Measurements from ENCODE around the gene PCDHA11.

Gene PCDHA11

DNA sequence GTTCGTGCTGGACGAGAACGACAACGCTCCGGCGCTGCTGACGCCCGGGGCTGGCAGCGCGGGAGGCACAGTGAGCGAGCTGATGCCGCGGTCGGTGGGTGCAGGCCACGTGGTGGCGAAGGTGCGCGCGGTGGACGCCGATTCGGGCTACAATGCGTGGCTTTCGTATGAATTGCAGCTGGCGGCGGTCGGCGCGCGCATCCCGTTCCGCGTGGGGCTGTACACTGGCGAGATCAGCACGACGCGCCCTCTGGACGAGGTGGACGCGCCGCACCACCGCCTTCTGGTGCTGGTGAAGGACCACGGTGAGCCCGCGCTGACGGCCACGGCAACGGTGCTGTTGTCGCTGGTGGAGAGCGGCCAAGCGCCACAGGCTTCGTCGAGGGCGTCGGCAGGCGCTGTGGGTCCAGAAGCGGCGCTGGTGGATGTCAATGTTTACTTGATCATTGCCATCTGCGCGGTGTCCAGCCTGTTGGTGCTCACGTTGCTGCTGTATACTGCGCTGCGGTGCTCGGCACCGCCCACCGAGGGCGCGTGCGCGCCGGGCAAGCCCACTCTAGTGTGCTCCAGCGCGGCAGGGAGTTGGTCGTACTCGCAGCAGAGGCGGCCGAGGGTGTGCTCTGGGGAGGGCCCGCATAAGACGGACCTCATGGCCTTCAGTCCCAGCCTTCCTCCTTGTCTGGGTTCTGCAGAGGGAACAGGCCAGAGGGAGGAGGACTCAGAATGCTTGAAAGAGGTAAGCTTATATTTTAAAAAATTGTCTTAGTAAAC, 15.4 kb downstream of the PCDHA11 start:
- TF ChIP-seq, protein P1, sequence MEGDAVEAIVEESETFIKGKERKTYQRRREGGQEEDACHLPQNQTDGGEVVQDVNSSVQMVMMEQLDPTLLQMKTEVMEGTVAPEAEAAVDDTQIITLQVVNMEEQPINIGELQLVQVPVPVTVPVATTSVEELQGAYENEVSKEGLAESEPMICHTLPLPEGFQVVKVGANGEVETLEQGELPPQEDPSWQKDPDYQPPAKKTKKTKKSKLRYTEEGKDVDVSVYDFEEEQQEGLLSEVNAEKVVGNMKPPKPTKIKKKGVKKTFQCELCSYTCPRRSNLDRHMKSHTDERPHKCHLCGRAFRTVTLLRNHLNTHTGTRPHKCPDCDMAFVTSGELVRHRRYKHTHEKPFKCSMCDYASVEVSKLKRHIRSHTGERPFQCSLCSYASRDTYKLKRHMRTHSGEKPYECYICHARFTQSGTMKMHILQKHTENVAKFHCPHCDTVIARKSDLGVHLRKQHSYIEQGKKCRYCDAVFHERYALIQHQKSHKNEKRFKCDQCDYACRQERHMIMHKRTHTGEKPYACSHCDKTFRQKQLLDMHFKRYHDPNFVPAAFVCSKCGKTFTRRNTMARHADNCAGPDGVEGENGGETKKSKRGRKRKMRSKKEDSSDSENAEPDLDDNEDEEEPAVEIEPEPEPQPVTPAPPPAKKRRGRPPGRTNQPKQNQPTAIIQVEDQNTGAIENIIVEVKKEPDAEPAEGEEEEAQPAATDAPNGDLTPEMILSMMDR (conservative IDR thresholded peaks at IDR 0.05; ENCODE audit: low read depth): no peak
- no peak overlapping the region for H3K27ac ChIP-seq
- DNase-seq (ENCODE audit: low spot score): no peak
- ChIA-PET POLR2A (ENCODE audit: low non-redundant PET) (no interaction called here), CTCF (interaction anchor here (0.5 to 2.5 kb wide), 4 partner anchors 42 to 151 kb away, joined by 3 to 15 read pairs (median 6); partner anchors contain the start of gene PCDHAC1)

DNA sequence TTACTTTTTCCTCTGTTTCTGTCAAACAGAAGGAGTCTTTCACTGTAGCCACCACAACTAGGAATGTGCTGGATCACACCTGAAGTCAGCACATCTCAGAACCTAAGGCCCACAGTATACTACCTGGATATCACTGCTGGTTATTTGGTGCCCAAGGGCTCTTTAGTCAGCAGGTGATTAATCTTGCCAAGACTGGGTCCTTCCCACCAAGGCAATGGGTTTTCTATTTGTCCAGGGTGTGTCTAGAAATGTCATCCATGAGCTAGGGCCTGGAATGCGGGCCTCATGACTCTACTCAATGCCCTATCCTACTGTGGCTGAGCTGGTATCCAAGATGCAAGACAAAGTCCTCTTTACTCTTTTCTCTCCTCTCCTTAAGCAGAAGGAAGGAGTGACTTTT, 47.6 kb downstream of the PCDHA11 start:
- POLR2A ChIA-PET (ENCODE audit: low non-redundant PET): no interaction called here
- no peak for DNase-seq (ENCODE audit: low spot score)
- CTCF ChIA-PET: interaction anchor here (0.9 to 1.3 kb wide), 2 partner anchors 8 to 11 kb away, joined by 3 to 6 read pairs; no protein-coding TSS in a partner anchor
- TF ChIP-seq, protein P1 (conservative IDR thresholded peaks at IDR 0.05; ENCODE audit: low read depth): no peak
- H3K27ac ChIP-seq: no peak overlapping the region
